Measurements from ENCODE around the gene PAM16. TPM values are rescaled to one million over a fixed set of nuclear protein-coding genes. Genes with fewer than 3 reads are reported as not detected.
A peak's percentile ranks its signal among the peaks of the same experiment; 100 is the strongest.

PAM16 gene
- total RNA-seq, 1 experiment from 2014 or later: 104 TPM

DNA sequence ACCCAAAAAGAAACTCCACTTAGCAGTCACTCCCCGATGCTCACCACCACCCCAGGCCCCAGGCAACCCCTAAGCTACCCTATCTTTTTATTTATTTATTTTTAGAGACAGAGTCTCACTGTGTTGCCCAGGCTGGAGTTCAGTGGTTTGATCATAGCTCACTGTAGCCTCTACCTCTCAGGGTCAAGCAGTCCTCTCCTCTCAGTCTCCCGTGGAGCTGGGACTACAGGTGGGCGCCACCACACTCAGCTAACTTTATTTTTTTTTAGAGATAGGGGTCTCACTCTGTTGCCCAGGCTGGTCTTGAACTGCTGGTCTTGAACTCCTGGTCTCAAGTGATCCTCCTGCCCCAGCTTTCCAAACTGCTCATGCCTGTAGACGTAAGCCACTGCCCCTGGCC lies 49.9 kb downstream of the PAM16 start:
- no peaks in the 10 kb centered on the region for H3K27me3 ChIP-seq (ENCODE audit: control insufficient read depth, insufficient read depth, low read length)
- BruUV-seq (replicated peaks): no TSS peak
- no peaks in the 10 kb centered on the region for H3K9me3 ChIP-seq (ENCODE audit: control insufficient read depth, insufficient read depth, low read depth, low read length)
- H3K4me3 ChIP-seq (ENCODE audit: low read depth in 2 of 2, low read length in 2 of 2): no peak overlapping the region
- TF ChIP-seq, protein P1, sequence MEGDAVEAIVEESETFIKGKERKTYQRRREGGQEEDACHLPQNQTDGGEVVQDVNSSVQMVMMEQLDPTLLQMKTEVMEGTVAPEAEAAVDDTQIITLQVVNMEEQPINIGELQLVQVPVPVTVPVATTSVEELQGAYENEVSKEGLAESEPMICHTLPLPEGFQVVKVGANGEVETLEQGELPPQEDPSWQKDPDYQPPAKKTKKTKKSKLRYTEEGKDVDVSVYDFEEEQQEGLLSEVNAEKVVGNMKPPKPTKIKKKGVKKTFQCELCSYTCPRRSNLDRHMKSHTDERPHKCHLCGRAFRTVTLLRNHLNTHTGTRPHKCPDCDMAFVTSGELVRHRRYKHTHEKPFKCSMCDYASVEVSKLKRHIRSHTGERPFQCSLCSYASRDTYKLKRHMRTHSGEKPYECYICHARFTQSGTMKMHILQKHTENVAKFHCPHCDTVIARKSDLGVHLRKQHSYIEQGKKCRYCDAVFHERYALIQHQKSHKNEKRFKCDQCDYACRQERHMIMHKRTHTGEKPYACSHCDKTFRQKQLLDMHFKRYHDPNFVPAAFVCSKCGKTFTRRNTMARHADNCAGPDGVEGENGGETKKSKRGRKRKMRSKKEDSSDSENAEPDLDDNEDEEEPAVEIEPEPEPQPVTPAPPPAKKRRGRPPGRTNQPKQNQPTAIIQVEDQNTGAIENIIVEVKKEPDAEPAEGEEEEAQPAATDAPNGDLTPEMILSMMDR (IDR thresholded peaks at IDR 0.05): no peak
- TF ChIP-seq POLR2AphosphoS5 (IDR thresholded peaks at IDR 0.05; ENCODE audit: low read depth, low read length) (no peak), TCF7L2 (IDR thresholded peaks at IDR 0.05; ENCODE audit: low read depth, low read length) (no peak), SIN3A (IDR thresholded peaks at IDR 0.05; ENCODE audit: borderline replicate concordance, insufficient read depth, low read depth, low read length) (no peak)
- TF ChIP-seq, protein P2, sequence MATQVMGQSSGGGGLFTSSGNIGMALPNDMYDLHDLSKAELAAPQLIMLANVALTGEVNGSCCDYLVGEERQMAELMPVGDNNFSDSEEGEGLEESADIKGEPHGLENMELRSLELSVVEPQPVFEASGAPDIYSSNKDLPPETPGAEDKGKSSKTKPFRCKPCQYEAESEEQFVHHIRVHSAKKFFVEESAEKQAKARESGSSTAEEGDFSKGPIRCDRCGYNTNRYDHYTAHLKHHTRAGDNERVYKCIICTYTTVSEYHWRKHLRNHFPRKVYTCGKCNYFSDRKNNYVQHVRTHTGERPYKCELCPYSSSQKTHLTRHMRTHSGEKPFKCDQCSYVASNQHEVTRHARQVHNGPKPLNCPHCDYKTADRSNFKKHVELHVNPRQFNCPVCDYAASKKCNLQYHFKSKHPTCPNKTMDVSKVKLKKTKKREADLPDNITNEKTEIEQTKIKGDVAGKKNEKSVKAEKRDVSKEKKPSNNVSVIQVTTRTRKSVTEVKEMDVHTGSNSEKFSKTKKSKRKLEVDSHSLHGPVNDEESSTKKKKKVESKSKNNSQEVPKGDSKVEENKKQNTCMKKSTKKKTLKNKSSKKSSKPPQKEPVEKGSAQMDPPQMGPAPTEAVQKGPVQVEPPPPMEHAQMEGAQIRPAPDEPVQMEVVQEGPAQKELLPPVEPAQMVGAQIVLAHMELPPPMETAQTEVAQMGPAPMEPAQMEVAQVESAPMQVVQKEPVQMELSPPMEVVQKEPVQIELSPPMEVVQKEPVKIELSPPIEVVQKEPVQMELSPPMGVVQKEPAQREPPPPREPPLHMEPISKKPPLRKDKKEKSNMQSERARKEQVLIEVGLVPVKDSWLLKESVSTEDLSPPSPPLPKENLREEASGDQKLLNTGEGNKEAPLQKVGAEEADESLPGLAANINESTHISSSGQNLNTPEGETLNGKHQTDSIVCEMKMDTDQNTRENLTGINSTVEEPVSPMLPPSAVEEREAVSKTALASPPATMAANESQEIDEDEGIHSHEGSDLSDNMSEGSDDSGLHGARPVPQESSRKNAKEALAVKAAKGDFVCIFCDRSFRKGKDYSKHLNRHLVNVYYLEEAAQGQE (IDR thresholded peaks at IDR 0.05; ENCODE audit: insufficient read depth in 1 of 2, low read depth in 2 of 2, low read length in 1 of 2): no peak
- H3K36me3 ChIP-seq (ENCODE audit: control insufficient read depth, insufficient read depth, low read length): no peaks in the 10 kb centered on the region
- no peak overlapping the region for H3K27ac ChIP-seq (ENCODE audit: low read length)
- DNase-seq (ENCODE audit: low read depth, low spot score): no peak
- CTCF ChIA-PET: interaction anchor here (0.7 to 2.6 kb wide), 2 partner anchors 9 to 439 kb away, joined by 3 to 7 read pairs; no protein-coding TSS in a partner anchor
- H3K4me1 ChIP-seq (ENCODE audit: control insufficient read depth, insufficient read depth, low read length): peaks cover 19% of the 10 kb centered on the region
- intact Hi-C loops (cut with micrococcal nuclease; ENCODE audit: unreplicated experiment) (no loop called here), in situ Hi-C loops (cut with HindIII; ENCODE audit: low pct_unique_long_range_greater_than_20kb, low sequenced_read_pairs) (no loop called here)
- POLR2A ChIA-PET: no interaction called here
- ATAC-seq: no peak

DNA sequence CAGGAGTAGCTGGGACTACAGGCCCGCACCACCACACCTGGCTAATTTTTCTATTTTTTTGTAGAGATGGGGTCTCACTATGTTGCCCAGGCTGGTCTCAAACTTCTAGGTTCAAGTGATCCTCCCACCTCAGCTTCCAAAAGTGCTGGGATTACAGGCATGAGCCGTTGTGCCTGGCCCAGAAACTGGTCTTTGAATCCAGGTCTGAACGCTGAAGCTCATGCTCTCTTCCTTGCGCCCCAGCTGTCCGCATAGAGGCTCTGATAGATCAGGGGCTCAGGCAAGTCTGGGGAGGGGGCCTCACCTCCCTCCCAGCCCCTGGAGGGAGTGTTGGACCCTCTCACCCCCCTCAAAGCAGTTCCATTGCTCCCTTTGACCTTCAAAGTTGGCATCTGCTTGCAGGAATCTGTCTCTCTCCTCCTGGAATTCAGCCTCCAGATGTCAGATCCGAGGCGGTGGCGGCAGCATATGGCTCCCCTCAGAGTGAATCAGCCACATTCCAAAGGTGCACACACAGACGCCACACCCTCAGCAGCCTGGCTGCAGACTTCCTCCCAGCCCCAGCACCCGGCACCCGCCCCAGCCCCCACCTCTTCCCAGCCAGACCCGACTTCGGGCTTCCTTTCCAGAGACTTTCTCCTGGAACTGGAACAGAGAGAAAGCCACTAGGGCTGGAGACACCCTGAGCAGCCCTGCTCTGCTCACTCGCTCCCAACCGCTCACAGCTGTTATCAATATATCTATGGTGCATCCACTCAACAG lies 52.2 kb downstream of the PAM16 start:
- intact Hi-C loops (cut with micrococcal nuclease; ENCODE audit: unreplicated experiment): no loop called here
- POLR2A ChIA-PET: no interaction called here

More for the DNA sequence above, 52.2 kb downstream of the PAM16 start:
- Histone ChIP-seq H3K4me1 (ENCODE audit: control insufficient read depth, insufficient read depth, low read length) (peaks cover 23% of the 10 kb centered on the region), H3K36me3 (ENCODE audit: control insufficient read depth, insufficient read depth, low read length) (no peaks in the 10 kb centered on the region), H3K9me3 (ENCODE audit: control insufficient read depth, insufficient read depth, low read depth, low read length) (no peaks in the 10 kb centered on the region), H3K27me3 (ENCODE audit: control insufficient read depth, insufficient read depth, low read length) (no peaks in the 10 kb centered on the region), H3K4me3 (ENCODE audit: low read depth in 2 of 2, low read length in 2 of 2) (peak overlapping the region in 1 of 2 experiments; percentile 26; a peak in 1 of 4 replicates), H3K27ac (ENCODE audit: low read length) (peak overlapping the region; percentile 72)
- peak; percentile 95 for ATAC-seq
- CTCF ChIA-PET: interaction anchor here (0.6 to 2.6 kb wide), 2 partner anchors 11 to 26 kb away, joined by 6 to 7 read pairs; no protein-coding TSS in a partner anchor
- in situ Hi-C loops (cut with HindIII; ENCODE audit: low pct_unique_long_range_greater_than_20kb, low sequenced_read_pairs): no loop called here
- peak; percentile 76 for DNase-seq (ENCODE audit: low read depth, low spot score)
- no TSS peak for BruUV-seq (replicated peaks)
- TF ChIP-seq TCF7L2 (IDR thresholded peaks at IDR 0.05; ENCODE audit: low read depth, low read length): no peak
- TF ChIP-seq SIN3A (IDR thresholded peaks at IDR 0.05; ENCODE audit: borderline replicate concordance, insufficient read depth, low read depth, low read length): no peak
- TF ChIP-seq, protein P2 (IDR thresholded peaks at IDR 0.05; ENCODE audit: insufficient read depth in 1 of 2, low read depth in 2 of 2, low read length in 1 of 2): no peak

Data from Panc1 (cell line).